ENCODE results near the gene ALKBH1.
"Not testable (repeated sequence)": the region's sequence is repeated elsewhere in the genome, so short reads cannot be mapped to it uniquely, and the experiment has no call there.

The ALKBH1 gene

DNA sequence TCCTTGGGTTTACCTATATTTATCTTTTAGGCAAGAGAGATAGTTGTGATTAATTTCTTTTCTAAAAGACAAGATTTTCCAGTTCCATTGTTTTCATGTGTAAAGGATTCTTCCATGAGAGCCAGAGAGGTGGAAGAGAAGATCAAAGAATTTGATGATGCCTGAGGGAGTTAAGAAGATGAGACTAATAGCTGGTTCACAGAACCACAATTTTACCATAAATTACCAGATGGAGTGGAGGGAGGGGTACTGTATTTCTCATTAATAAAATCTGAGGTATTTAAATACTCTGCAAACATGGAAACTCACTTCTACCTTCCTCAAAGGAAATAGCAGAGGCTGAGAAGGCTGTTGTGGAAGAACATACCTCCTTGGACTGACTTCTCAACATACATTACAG lies 34.6 kb downstream of the ALKBH1 start:
- DNase-seq = no peak

DNA sequence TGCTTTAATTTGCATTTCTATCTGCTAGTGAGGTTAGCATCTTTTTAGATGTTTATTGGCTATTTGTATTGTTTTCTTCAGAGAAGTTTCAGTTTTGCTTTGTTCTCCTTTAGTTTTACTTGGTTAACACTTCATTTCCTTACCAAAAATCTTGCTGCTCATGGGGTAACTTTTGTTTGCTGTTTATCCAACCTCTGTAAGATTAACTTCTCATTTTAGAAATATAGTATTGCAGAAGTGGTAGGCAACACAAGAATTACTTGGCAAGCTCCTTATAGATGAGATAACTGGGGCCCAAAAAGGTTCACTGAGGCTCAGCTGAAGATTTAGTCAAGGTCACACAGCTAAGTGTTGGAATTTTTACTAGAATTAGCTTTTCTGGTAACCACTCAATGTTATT lies 40.5 kb downstream of the ALKBH1 start:
- no peak for DNase-seq

DNA sequence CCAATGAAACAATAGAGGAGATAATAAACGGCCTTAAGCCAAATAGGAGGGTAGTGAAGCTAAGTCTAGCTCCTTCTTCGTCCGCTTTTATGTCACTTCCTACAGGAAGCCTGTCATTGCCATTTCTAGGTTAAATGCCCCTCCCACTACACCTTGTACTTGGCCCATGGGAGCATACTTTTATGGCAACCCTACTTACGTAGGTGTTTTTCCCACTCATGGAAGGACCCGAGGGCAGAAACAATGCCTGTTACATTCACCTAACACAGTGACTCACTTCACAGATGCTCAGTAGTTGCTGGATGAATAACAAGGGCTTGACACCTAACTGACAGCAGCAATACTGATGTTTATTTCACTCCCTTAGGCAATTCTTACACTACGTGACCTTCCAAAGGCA lies 44.5 kb downstream of the ALKBH1 start:
- no peak for DNase-seq

GRCh38 chr14:77661562-77661961 lies 46.3 kb downstream of the ALKBH1 start:
- DNase-seq = not testable (repeated sequence)

GRCh38 chr14:77660754-77661153 lies 47.1 kb downstream of the ALKBH1 start:
- no peak for DNase-seq

GRCh38 chr14:77659831-77660230 lies 48.0 kb downstream of the ALKBH1 start:
- no peak for DNase-seq

DNA sequence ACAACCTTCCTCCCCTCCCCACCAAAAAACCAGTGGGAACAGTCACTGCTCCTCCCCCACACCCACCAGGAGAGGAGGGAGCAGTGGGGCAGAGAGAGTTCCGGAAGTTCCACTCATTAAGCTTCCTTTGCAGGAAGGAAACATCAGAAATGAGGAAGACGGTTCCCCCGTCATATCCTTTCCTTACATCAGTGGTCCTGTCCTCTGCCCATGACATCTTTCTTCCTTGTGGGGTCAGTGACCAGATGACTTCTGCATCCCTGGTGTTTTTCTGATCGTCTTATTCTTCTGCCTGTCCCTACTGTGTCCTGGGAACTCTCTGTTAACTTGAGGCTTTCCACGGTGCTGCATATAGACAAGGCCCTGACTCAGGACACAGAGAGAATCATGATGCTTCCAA lies 50.5 kb downstream of the ALKBH1 start:
- no peak for DNase-seq

GRCh38 chr14:77654001-77654441 lies 53.8 kb downstream of the ALKBH1 start:
- no peak for DNase-seq

DNA sequence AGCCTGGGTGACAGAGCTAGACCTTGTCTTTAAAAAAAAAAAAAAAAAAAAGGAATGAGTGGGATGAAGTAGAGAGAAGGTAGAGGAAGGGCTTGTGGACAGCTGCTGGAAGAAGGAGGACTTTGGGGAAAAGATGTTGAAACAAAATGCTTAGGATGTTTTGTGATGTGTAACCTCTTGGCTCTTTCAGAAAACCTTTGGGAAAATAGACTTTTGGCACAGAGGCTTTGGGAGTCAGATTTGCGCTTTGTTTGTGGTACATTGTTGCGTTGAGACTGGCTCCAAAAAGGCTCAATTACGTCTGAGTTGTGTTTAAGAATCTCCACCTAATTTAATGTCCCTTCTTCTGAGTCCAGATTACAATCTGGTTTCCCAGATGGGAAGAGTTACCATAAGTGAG lies 58.5 kb downstream of the ALKBH1 start:
- no peak for DNase-seq

- no peak for DNase-seq
These were observed 59.2 kb downstream of the ALKBH1 start for GRCh38 chr14:77648520-77649200.

GRCh38 chr14:77647853-77648252 lies 60.0 kb downstream of the ALKBH1 start:
- DNase-seq = no peak

DNA sequence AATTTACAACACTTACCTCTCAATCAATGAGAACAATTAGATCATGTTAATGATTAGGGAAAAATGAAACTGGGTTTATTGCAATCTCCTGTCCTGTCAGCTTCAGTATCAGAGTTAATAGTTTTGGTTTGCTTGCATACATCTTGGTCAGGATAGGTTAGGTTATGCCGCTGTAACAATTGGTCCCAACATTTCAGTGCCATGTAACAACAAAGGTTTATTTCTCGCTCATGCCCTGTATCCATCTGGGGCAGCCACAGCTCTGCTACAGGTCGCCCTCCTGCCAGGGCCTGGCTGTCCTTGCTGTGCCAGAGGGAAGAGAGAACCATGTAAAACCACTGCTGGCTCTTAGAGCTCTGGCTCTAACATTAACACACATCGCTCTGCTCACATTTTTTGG lies 60.9 kb downstream of the ALKBH1 start:
- DNase-seq = no peak

DNA sequence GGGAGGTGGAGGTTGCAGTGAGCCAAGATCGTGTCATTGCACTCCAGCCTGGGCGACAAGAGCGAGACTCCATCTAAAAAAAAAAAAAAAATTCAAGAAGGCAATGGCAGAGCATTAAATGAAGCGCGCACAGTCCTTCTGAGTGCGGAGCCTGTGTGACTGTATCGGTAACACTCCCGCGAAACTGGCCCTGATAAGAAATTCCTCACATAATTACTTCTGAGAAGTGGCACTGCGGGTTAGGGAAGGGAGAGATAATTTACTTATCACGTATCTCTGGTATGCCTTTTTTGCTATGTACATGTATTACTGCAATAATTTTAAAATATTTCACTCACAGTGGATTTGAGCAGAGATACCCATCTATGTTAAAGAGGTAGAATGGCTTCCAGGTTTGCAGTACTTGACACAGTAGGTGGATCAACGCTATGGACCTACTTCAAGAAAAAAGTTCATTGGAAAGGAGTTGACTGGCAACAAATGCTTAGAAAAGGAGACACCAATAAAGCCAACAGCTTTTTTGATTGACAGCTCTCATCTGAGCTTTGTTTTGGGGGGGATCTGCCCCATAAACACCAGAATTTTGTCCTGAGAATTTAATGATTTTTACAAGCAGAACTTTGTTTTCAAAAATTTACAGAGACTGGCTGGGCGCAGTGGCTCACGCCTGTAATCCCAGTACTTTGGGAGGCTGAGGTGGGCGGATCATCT lies 62.1 kb downstream of the ALKBH1 start:
- DNase-seq = no peak

DNA sequence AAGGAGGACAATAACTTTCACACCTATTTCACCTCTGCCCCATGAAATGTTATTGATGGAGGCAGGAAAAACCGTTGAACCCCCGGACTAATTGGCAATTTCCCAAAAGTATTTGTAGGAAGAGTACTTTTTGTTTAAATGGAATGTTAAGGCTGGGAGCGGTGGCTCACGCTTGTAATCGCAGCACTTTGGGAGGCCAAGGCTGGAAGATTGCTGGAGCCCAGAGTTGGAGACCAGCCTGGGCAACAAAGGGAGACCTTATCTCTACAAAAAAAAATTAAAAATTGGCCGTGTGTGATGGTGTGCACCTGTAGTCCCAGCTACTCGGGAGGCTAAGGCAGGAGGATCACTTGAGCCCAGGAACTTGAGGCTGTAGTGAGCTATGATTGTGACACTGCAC lies 65.4 kb downstream of the ALKBH1 start:
- DNase-seq = no peak

DNA sequence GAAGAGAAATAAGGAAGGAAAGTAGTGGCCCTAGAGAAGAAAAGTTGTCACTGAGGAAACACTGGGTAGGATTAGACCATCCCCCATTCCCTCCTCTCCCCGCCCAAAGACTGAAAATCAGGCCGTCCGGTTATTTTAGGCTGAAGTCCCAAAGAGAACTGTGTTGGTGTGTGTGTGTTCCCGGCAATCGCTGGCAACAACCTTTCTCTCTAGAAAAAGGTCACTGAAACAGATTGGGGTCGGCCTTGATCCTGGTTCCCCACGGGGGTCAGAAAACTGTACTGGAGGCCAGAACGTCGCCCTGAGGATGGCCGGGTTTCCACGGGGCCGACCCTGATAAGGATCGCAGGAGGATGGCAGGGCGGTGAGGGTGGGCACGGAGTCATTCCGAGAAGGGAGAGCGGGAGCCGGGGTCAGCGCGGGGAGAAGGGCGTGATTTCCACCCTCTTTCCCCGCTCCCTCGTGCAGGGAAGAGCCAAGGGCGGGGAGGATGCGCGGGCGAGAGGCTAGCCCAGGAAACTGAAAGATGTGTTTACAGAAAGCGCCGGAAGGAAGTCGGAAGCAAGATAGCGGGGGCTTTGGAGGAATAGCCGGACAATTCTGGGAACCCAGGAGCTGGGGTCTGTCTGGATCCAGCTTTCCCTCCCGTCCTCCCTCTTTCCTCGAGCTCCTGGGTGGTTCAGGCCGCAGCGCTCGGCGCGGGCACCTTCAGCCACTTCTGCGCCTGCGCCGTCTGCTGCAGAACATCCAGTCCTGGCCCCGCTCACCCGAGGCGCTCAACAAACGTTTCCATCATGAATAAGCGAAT lies 66.1 kb downstream of the ALKBH1 start:
- peak; percentile 23 for DNase-seq

GRCh38 chr14:77640756-77641533 lies 66.9 kb downstream of the ALKBH1 start:
- no peak for DNase-seq

GRCh38 chr14:77638771-77639171 lies 69.1 kb downstream of the ALKBH1 start:
- no peak for DNase-seq

GRCh38 chr14:77635869-77636268 lies 72.0 kb downstream of the ALKBH1 start:
- DNase-seq = not testable (repeated sequence)

DNA sequence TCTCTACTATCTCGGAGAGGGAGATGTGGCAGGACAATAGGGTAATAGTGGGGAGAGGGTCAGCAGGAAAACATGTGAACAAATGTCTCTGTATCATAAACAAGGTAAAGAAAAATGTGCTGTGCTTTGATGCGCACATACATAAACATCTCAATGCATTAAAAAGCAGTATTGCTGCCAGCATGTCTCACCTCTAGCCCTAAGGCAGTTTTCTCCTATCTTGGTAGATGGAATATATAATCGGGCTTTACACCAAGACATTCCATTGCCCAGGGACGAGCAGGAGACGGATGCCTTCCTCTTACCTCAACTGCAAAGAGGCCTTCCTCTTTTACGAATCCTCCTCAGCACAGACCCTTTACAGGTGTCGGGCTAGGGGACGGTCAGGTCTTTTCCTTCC lies 72.4 kb downstream of the ALKBH1 start:
- DNase-seq = not testable (repeated sequence)

GRCh38 chr14:77630111-77630510 lies 77.7 kb downstream of the ALKBH1 start:
- no peak for DNase-seq

DNA sequence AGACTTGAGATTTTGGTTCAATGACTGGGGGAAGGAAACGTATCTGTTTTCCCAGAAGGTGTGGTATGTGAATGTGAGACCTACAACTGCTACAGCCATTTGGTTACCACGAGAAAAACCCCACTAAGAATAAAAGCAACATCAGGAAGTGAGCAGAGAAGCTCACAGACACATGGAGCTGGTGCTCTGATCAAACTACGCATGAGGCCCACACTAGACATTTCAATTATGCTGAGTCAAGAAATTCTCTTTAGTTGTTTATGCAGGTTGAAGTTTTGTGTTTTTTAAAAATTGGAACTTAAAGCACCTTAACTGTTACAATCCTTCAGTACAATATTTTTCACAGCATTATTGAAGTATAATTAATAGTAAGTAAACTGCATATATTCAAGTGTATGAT lies 82.5 kb downstream of the ALKBH1 start:
- no peak for DNase-seq

GRCh38 chr14:77623201-77623600 lies 84.6 kb downstream of the ALKBH1 start:
- DNase-seq = no peak
